ENCODE results near the gene KRT17. TPM values are rescaled to one million over a fixed set of nuclear protein-coding genes. Genes with fewer than 3 reads are reported as not detected.
"Not testable (repeated sequence)": the region's sequence is repeated elsewhere in the genome, so short reads cannot be mapped to it uniquely, and the experiment has no call there.

The KRT17 gene
- total RNA-seq, 2 donors from 2014 or later, result not detected

GRCh38 chr17:41580687-41581365 lies 43.5 kb downstream of the KRT17 start:
- Mint-ChIP-seq H3K27me3 (peaks cover 24 to 38% of the 10 kb centered on the region in 2 donors), H3K9me3 (no peaks in the 10 kb centered on the region), H3K4me1 (ENCODE audit: low read depth in 2 of 2) (no peaks in the 10 kb centered on the region), H3K4me3 (no peak overlapping the region), H3K27ac (peak overlapping the region in 1 of 2 donors; percentile 16), H3K36me3 (no peaks in the 10 kb centered on the region)
- ATAC-seq (no peak), DNase-seq (ENCODE audit: low spot score) (no peak)

- no peak overlapping the region for H3K4me3 Mint-ChIP-seq
Measured at GRCh38 chr17:41580244-41580575, 44.2 kb downstream of the KRT17 start.

GRCh38 chr17:41579484-41580243 lies 44.7 kb downstream of the KRT17 start:
- DNase-seq (ENCODE audit: low spot score) (peak; percentile 67), ATAC-seq (peak; percentile 79 to 84)
- Mint-ChIP-seq H3K27me3 (peaks cover 24 to 38% of the 10 kb centered on the region in 2 donors), H3K9me3 (no peaks in the 10 kb centered on the region), H3K27ac (no peak overlapping the region), H3K4me1 (ENCODE audit: low read depth in 2 of 2) (no peaks in the 10 kb centered on the region), H3K4me3 (no peak overlapping the region), H3K36me3 (no peaks in the 10 kb centered on the region)

More at GRCh38 chr17:41580244-41580575, 44.2 kb downstream of the KRT17 start:
- Mint-ChIP-seq H3K9me3 (no peaks in the 10 kb centered on the region), H3K36me3 (no peaks in the 10 kb centered on the region), H3K4me1 (ENCODE audit: low read depth in 2 of 2) (no peaks in the 10 kb centered on the region), H3K27ac (no peak overlapping the region), H3K27me3 (peaks cover 24 to 38% of the 10 kb centered on the region in 2 donors)
- no peak for ATAC-seq
- no peak for DNase-seq (ENCODE audit: low spot score)

- no peak overlapping the region for H3K27ac Mint-ChIP-seq
- peaks cover 24 to 38% of the 10 kb centered on the region in 2 donors for H3K27me3 Mint-ChIP-seq
- no peaks in the 10 kb centered on the region for H3K36me3 Mint-ChIP-seq
- no peaks in the 10 kb centered on the region for H3K4me1 Mint-ChIP-seq (ENCODE audit: low read depth in 2 of 2)
- H3K9me3 Mint-ChIP-seq, result no peaks in the 10 kb centered on the region
- no peak for ATAC-seq
- H3K4me3 Mint-ChIP-seq, result no peak overlapping the region
- DNase-seq (ENCODE audit: low spot score), result no peak
Measured at GRCh38 chr17:41578971-41579370, 45.4 kb downstream of the KRT17 start.

- H3K9me3 Mint-ChIP-seq, result no peaks in the 10 kb centered on the region
- ATAC-seq (no peak), DNase-seq (ENCODE audit: low spot score) (no peak)
- no peaks in the 10 kb centered on the region for H3K36me3 Mint-ChIP-seq
- peaks cover 27 to 38% of the 10 kb centered on the region in 2 donors for H3K27me3 Mint-ChIP-seq
- H3K27ac Mint-ChIP-seq, result no peak overlapping the region
- no peak overlapping the region for H3K4me3 Mint-ChIP-seq
- no peaks in the 10 kb centered on the region for H3K4me1 Mint-ChIP-seq (ENCODE audit: low read depth in 2 of 2)
Measured at GRCh38 chr17:41578538-41578937, 45.8 kb downstream of the KRT17 start.

GRCh38 chr17:41576740-41577139 lies 47.6 kb downstream of the KRT17 start:
- not testable (repeated sequence) for H3K9me3 Mint-ChIP-seq; H3K36me3 Mint-ChIP-seq; DNase-seq (ENCODE audit: low spot score); H3K4me1 Mint-ChIP-seq (ENCODE audit: low read depth in 2 of 2); ATAC-seq; H3K4me3 Mint-ChIP-seq; H3K27ac Mint-ChIP-seq
- peaks cover 29 to 40% of the 10 kb centered on the region in 2 donors for H3K27me3 Mint-ChIP-seq

GRCh38 chr17:41575336-41575735 lies 49.0 kb downstream of the KRT17 start:
- Mint-ChIP-seq H3K4me3 (no peak overlapping the region), H3K27ac (no peak overlapping the region), H3K27me3 (peaks cover 33 to 37% of the 10 kb centered on the region in 2 donors), H3K4me1 (ENCODE audit: low read depth in 2 of 2) (no peaks in the 10 kb centered on the region), H3K9me3 (no peaks in the 10 kb centered on the region), H3K36me3 (no peaks in the 10 kb centered on the region)
- DNase-seq (ENCODE audit: low spot score), result no peak
- ATAC-seq, result no peak

GRCh38 chr17:41571561-41572434 lies 52.6 kb downstream of the KRT17 start, which contains the start of gene KRT9:
Gene KRT9 (minus strand): TSS chr17:41572059. CDS start chr17:41571992, 67 bp downstream.
- Mint-ChIP-seq H3K4me3 (no peak within 1 kb of the TSS), H3K4me1 (ENCODE audit: low read depth in 2 of 2) (peaks cover 0 to 10% of the 10 kb centered on the region in 2 donors), H3K9me3 (peaks cover 6% of the 10 kb centered on the region), H3K27me3 (peaks cover 18 to 24% of the 10 kb centered on the region in 2 donors), H3K36me3 (no peaks in the 10 kb centered on the region), H3K27ac (no peak within 1 kb of the TSS)
- ATAC-seq, result no peak
- DNase-seq (ENCODE audit: low spot score), result no peak

Other genes with a start within 250 kb of the KRT17 start
- gene KRT34, start 242.3 kb downstream of the KRT17 start, total RNA-seq, result not detected
- gene KRT31, start 227.0 kb downstream of the KRT17 start, total RNA-seq, result not detected
- gene KRT37, start 200.0 kb downstream of the KRT17 start, total RNA-seq, result not detected
- not detected for gene KRT38, start 183.6 kb downstream of the KRT17 start, total RNA-seq
- gene KRT32, start 157.2 kb downstream of the KRT17 start, total RNA-seq, result not detected
- not detected for gene KRT35, start 143.4 kb downstream of the KRT17 start, total RNA-seq
- not detected for gene KRT36, start 134.7 kb downstream of the KRT17 start, total RNA-seq
- not detected for gene KRT13, start 119.0 kb downstream of the KRT17 start, total RNA-seq
- gene KRT15, start 105.7 kb downstream of the KRT17 start, total RNA-seq, result not detected
- gene KRT19, start 96.3 kb downstream of the KRT17 start, total RNA-seq, result not detected
- gene KRT9, start 52.5 kb downstream of the KRT17 start, total RNA-seq, result not detected
- gene KRT14, start 37.7 kb downstream of the KRT17 start, total RNA-seq, result not detected
- gene KRT16, start 11.8 kb downstream of the KRT17 start, total RNA-seq, result not detected
- gene EIF1, start 64.3 kb upstream of the KRT17 start, total RNA-seq, result 1,000 to 10,000 TPM; 1,047 to 1,473 TPM
- gene GAST, start 87.8 kb upstream of the KRT17 start, total RNA-seq, result not detected
- gene HAP1, start 110.1 kb upstream of the KRT17 start, total RNA-seq, result not detected
- 1 to 10 TPM in 1 of 2 donors, under 1 TPM in 1; 0.14 to 1.0 TPM for gene JUP, start 162.1 kb upstream of the KRT17 start, total RNA-seq
- 1 to 10 TPM; 1.8 to 5.2 TPM for gene P3H4, start 187.4 kb upstream of the KRT17 start, total RNA-seq
- under 1 TPM; 0.64 to 0.74 TPM for gene FKBP10, start 188.4 kb upstream of the KRT17 start, total RNA-seq
- gene NT5C3B, start 211.7 kb upstream of the KRT17 start, total RNA-seq, result 10 to 100 TPM; 18.8 to 49.4 TPM
- not detected for gene KLHL10, start 213.2 kb upstream of the KRT17 start, total RNA-seq
- gene KLHL11, start 240.8 kb upstream of the KRT17 start, total RNA-seq, result 10 to 100 TPM; 14.9 to 15.7 TPM

Data from natural killer cell treated with Interleukin-12 subunit alpha and Interleukin-12 subunit beta and Interleukin-15 and Interleukin-18, amount 100 ng/mL, for 72 hours (primary cell).